Purkinje cell (primary cell): ENCODE measurements around the gene KIF18B. TPM values are rescaled to one million over a fixed set of nuclear protein-coding genes. Genes with fewer than 3 reads are reported as not detected.

Source experiments
- polyA plus RNA-seq: library from polyadenylated mRNA; unstranded; fragments of >200 nt; fragmentation: Nextera tagmentation; gene quantifications from 2 replicates; pipeline ENCODE4 v1.2.1, GENCODE V29; 2014

The KIF18B gene
- polyA plus RNA-seq = not detected in 2 replicates

DNA sequence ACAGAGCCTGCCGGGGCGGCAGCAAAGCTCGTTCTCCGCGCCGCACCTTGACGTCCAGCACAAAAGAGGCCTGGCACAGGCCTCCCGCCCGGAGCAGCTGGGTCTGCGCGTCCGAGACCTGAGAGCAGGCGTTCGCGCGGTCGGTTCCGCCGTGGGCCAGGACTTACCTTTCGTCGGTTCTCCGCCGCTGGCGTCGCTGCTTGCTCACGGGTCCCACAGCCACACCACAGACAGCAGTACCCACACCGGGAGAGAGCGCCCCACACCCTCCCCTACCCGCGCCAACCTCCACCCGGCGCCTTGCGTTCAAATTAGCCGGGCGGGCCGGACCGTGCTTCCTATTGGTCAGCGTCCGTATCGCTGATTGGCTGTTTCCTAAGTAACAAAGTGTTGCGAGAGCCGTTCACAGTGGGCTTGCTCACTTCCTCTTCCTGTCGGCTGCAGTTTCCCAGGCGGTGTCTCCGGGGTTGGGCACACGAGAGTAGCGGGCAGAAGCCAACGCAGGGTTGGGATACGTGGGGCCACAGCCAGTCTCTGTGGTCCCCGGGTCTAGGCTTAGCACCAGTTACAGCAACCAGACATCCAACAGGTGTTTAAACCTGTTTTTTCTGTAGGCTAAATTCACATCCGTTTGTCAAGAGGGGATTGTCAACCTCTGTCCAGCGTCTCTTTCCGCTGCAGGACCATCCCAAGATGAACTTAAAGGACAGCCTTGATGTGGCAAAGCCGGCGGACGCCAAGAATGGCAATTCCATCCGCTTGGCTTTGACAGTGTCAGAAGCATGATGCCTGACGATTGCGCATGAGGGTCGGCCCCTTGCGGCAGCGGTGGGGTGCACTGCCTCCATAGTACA lies at the start of gene KIF18B:
Gene KIF18B, minus strand, starts transcription at position 313 of the 854 bp plus-strand sequence. CDS start 11,429 bp downstream, outside the sequence.

DNA sequence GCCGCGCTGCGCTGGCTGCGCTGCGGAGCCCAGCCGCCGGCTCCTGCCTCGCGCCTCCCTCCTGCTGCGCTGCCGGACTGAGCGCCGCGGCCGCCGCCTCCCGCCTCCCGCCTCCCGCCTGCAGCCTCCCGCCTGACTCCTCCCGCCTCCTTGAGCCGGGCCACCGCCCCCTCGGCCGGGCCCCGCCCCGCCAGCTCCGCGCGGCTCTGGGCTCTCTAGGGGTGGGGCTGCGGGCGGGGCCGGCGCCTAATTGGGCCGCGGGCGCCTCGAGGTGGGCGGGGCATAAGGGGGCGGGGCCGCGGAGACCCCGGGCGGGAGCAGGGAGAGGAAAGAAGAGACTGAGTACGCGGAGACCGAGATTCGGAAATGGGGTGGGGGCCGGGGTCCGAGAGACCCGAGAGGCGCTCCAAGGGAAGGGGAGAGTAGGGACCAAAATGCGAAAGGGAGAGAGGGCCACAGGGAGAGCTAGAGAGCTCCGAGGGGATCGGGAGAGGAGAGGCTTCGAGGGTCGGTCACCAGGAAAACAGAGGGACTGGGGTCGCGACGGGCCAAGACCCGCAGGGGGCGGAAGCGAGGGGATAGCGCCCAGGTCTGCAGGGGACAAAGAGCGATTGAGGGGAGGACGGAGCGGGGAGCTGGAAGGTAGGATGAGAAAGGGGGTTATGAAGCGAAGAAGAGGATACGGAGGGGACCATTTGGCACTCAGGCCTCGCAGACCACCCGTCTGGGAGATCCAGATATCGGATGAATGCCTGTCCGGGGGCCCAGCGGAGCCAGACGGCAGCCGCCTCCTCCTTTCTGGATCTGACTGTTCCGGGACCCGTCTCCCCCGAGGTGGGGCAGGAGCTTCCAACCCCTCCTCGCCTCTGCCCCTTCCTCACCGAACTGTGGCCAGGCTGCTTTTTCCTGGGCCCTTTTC lies 20.9 kb upstream of the KIF18B start, which contains the start of gene C1QL1:
Gene C1QL1, minus strand, starts transcription at position 79 of the 919 bp plus-strand sequence. CDS start 255 bp downstream, outside the sequence.

DNA sequence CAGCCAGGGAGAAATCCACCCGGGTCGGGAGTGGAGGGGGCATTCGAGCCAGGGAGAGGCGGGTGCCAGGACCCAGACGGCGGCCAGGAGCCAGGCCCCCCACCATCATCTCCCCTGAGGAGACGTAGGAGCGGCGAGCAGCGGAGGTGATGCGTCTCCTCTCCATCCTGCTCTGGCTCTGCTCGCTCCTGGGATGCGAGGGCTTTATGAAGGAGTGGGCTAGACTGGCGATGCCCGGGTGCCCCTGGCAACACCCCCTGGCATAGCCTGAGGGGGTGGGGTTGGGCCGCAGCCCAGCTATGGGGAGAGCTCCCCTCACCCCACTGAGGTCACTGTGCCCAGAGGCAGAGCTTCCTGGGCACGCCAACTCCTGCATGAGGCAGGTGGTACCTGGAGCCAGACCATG lies 32.2 kb downstream of the KIF18B start, which contains the start of gene GFAP:
Gene GFAP, minus strand, starts transcription at position 180 of the 406 bp plus-strand sequence. Its CDS starts 14 bp downstream, at position 166.

DNA sequence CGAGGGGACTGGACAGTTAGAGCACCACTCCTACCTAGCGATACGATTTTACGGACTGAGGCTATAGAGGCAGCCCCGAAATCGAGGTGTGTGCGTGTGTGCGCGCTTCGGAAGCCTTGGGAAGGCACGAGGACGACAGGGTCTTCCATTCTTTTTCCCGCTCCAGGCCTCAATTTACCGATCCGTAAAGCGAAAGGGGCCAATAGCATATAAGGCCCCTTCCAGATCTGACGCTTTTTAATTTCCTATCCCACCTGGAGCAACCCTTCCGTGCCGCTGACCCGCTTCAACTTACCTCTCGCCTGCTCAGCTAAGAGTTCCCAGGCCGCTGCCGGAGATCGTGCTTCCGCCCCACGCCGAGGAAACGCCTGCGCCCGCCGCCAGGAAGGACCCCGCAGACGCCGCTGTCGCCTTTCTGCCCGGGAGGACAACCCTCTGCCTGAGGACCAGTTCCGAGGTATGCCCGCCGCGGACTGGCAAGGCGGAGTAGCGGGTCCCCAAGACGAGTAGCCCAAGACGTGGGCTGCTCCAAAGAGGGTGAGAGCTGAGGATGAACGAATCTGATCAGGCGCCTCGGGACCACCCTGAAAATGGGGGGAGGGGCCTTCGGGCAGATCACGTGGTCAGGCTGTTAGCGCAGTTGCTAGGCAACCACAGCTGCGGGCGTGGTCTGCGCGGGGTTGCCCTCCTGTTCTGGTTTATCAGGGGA lies 48.3 kb downstream of the KIF18B start, which contains the start of gene EFTUD2:
Gene EFTUD2, minus strand, starts transcription at position 372 of the 709 bp plus-strand sequence. CDS start 4,924 bp downstream, outside the sequence.

Other genes with a start within 250 kb of the KIF18B start
- gene DBF4B, start 239.1 kb downstream of the KIF18B start, polyA plus RNA-seq = 1.3 TPM in 1 of 2 replicates, not detected in the other
- 1.5 TPM in 1 of 2 replicates, not detected in the other for gene ADAM11, start 188.8 kb downstream of the KIF18B start, polyA plus RNA-seq
- gene GJC1, start 117.5 kb downstream of the KIF18B start, polyA plus RNA-seq = 0.67 and 1.5 TPM in 2 replicates
- gene HIGD1B, start 99.9 kb downstream of the KIF18B start, polyA plus RNA-seq = 6.8 and 14.2 TPM in 2 replicates
- gene EFTUD2, start 48.3 kb downstream of the KIF18B start, polyA plus RNA-seq = 40.3 and 51.8 TPM in 2 replicates
- 9.4 and 14.4 TPM in 2 replicates for gene GFAP, start 32.3 kb downstream of the KIF18B start, polyA plus RNA-seq
- not detected in 2 replicates for gene C1QL1, start 20.5 kb upstream of the KIF18B start, polyA plus RNA-seq
- gene DCAKD, start 103.9 kb upstream of the KIF18B start, polyA plus RNA-seq = 21.0 and 30.2 TPM in 2 replicates
- 282 and 496 TPM in 2 replicates for gene NMT1, start 113.5 kb upstream of the KIF18B start, polyA plus RNA-seq
- gene PLCD3, start 184.7 kb upstream of the KIF18B start, polyA plus RNA-seq = 0.31 and 0.71 TPM in 2 replicates
- gene ACBD4, start 187.9 kb upstream of the KIF18B start, polyA plus RNA-seq = 0.44 TPM in 1 of 2 replicates, not detected in the other
- gene HEXIM1, start 200.7 kb upstream of the KIF18B start, polyA plus RNA-seq = 6.0 and 6.7 TPM in 2 replicates
- 0.27 and 2.9 TPM in 2 replicates for gene HEXIM2, start 214.1 kb upstream of the KIF18B start, polyA plus RNA-seq